CD8-positive, alpha-beta memory T cell (primary cell): ENCODE measurements around the gene SMURF2. TPM values are rescaled to one million over a fixed set of nuclear protein-coding genes. Genes with fewer than 3 reads are reported as not detected.
A peak's percentile ranks its signal among the peaks of the same experiment; 100 is the strongest.

Experiments
- CTCF ChIA-PET: fragments of 350-600 bp; sonication (Branson Sonifier 250); formaldehyde crosslinking; loops from one replicate; lab custom pipeline; 2021; ENCODE audit warnings: antibody characterized with exemption; lab: Charles Lee
- POLR2A ChIA-PET: fragments of 350-600 bp; sonication (Branson Sonifier 250); formaldehyde crosslinking; loops from one replicate; lab custom pipeline; 2021; ENCODE audit warnings: antibody characterized with exemption; lab: Charles Lee
- DNase-seq, 5 donors: peaks; one replicate each; pipeline versions ENCODE4 v3.0.0 to v3.0.0-alpha.2; 2020 to 2022; ENCODE audit warnings: mixed read lengths in 1 of 5
- H3K27ac ChIP-seq: one replicate; pipeline ENCODE4 v1.7.0; 2013; ENCODE audit warnings: low read depth, mild to moderate bottlenecking, low read length, moderate library complexity
- H3K27me3 ChIP-seq: 2 replicates; pipeline ENCODE4 v1.7.0; 2013; ENCODE audit warnings: low read length, mild to moderate bottlenecking; ENCODE audit not compliant: insufficient read depth, poor library complexity, severe bottlenecking
- H3K36me3 ChIP-seq: 2 replicates; pipeline ENCODE4 v1.7.0; 2013; ENCODE audit warnings: mild to moderate bottlenecking, low read length, moderate library complexity; ENCODE audit not compliant: insufficient read depth
- H3K4me1 ChIP-seq: 2 replicates; pipeline ENCODE4 v1.7.0; 2013; ENCODE audit warnings: mild to moderate bottlenecking, low read length, moderate library complexity; ENCODE audit not compliant: insufficient read depth
- H3K4me3 ChIP-seq: 2 replicates; pipeline ENCODE4 v1.7.0; 2013; ENCODE audit warnings: mild to moderate bottlenecking, low read length
- H3K9me3 ChIP-seq: 2 replicates; pipeline ENCODE4 v1.7.0; 2013; ENCODE audit warnings: mild to moderate bottlenecking, low read length
- H3K27ac Mint-ChIP-seq, 8 donors: one replicate each; pipeline ENCODE4 v1.8.0; 2020 to 2021; ENCODE audit warnings: mixed read lengths in 8 of 8, mild to moderate bottlenecking in 6 of 8, inconsistent platforms in 3 of 8, moderate library complexity in 3 of 8
- H3K27me3 Mint-ChIP-seq, 2 donors: one replicate each; pipeline ENCODE4 v1.8.0; 2020 to 2021; ENCODE audit warnings: mixed read lengths in 2 of 2, mild to moderate bottlenecking in 1 of 2, moderate library complexity in 1 of 2
- H3K36me3 Mint-ChIP-seq, 3 donors: one replicate each; pipeline ENCODE4 v1.8.0; 2020 to 2021; ENCODE audit warnings: mixed read lengths in 3 of 3, inconsistent platforms in 1 of 3, mild to moderate bottlenecking in 1 of 3
- H3K4me1 Mint-ChIP-seq, 3 donors: one replicate each; pipeline ENCODE4 v1.8.0; 2020 to 2021; ENCODE audit warnings: mixed read lengths in 3 of 3, inconsistent platforms in 1 of 3, mild to moderate bottlenecking in 1 of 3
- H3K4me3 Mint-ChIP-seq, 7 donors: one replicate each; pipeline ENCODE4 v1.8.0; 2020 to 2021; ENCODE audit warnings: mixed read lengths in 7 of 7, mild to moderate bottlenecking in 6 of 7, moderate library complexity in 4 of 7, inconsistent platforms in 2 of 7
- H3K9me3 Mint-ChIP-seq, 5 donors: one replicate each; pipeline ENCODE4 v1.8.0; 2020 to 2022; ENCODE audit warnings: mixed read lengths in 5 of 5, mild to moderate bottlenecking in 3 of 5, moderate library complexity in 2 of 5, inconsistent platforms in 1 of 5
- polyA plus RNA-seq: library from polyadenylated mRNA; unstranded; fragments of 300-500 nt; fragmentation: Illumina TruSeq; gene quantifications from one replicate; pipeline ENCODE4 v1.2.3, GENCODE V29; 2021
- total RNA-seq, 2 experiments: library from RNA; stranded (reverse); gene quantifications; one replicate each; pipeline ENCODE4 v1.2.3, GENCODE V29; 2021

SMURF2 gene
- total and polyA plus RNA-seq, 3 experiments from 2014 or later = 7.8 to 19.0 (median 18.9) TPM

DNA sequence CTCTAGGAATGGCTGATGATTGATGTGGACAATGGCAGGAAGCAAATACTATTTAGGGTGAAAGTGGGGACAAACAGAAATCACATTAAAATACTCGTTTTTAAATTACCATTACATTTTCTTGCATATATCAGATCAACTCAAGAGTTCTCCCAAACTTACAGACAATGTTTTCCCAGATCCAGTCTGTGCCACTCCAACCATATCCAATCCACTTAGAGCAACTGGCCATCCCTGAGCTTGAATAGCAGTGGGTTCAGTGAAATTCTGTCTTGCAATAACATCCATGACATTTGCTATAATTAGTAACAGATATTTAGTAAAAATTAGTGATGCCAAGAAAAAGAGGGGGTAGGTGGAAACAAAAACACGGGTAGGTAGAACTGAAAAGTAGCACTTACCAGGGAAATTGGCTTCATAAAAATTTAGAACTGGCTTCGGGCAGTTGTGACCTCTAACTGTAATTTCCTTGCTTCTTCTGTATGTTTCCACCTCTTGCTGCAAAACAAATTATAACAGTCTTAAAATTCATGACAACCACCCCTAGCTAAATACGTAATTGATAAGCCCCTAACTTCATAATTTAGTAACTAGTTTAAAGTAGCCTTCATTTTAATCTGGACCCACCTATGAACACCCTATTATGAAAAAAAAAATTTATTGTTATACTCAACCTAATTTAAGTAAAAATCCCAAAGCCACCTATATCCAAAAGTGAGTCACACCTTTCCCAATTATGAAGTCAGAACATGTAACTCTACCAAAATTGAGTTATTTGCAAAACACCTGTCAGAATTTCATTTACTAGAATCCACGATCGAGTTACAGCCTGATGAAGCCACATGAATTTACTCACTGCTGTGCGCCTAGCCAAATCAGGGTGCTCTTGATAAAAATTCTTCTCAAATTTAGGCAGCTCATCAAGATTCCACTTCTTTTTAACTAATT lies 158.0 kb downstream of the SMURF2 start:
- peak overlapping the region; percentile 99 to 100 (median 99) for H3K27ac Mint-ChIP-seq
- DNase-seq = peak in 1 of 5 donors; percentile 21
- POLR2A ChIA-PET = interaction anchor here (1.0 to 4.5 kb wide), 3 partner anchors 7 to 13 kb away, joined by 3 to 168 read pairs (median 18); partner anchors contain the start of gene POLG2
- peaks cover 42 to 90% (median 56%) of the 10 kb centered on the region in 3 donors for H3K36me3 Mint-ChIP-seq
- H3K9me3 Mint-ChIP-seq = peaks cover 0 to 3% (median 2%) of the 10 kb centered on the region in 5 donors
- Histone ChIP-seq H3K4me3 (peak overlapping the region; percentile 91), H3K36me3 (peaks cover 64% of the 10 kb centered on the region), H3K4me1 (peaks cover 57% of the 10 kb centered on the region), H3K27ac (peak overlapping the region; percentile 98), H3K9me3 (no peaks in the 10 kb centered on the region), H3K27me3 (no peaks in the 10 kb centered on the region)
- peak overlapping the region; percentile 96 to 100 (median 99) for H3K4me3 Mint-ChIP-seq
- H3K4me1 Mint-ChIP-seq = peaks cover 64 to 83% (median 77%) of the 10 kb centered on the region in 3 donors
- CTCF ChIA-PET = interaction anchor here (1.2 to 4.1 kb wide), 5 partner anchors 7 to 15 kb away, joined by 3 to 37 read pairs (median 4); partner anchors contain the start of gene POLG2
- H3K27me3 Mint-ChIP-seq = peaks cover 0 to 26% of the 10 kb centered on the region in 2 donors

DNA sequence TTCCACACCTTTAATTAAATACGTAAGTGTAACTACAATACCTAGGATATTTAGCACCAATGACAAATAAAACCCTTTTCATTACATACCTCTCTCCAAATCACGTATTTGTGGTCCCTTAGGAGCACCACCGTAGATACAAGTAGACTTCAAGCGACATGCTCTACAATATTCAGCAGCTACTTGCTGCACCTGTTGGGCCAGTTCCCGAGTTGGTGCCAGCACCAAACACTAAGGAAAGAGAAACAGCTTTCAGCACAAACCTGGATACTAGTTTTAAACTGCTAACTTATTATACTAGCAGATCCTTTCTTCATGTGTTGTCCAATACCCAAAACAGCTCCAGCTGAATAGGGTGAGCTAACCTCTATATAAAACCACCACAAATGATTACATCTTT lies 158.8 kb downstream of the SMURF2 start:
- H3K36me3 ChIP-seq = peaks cover 67% of the 10 kb centered on the region
- Mint-ChIP-seq H3K9me3 (peaks cover 0 to 3% (median 2%) of the 10 kb centered on the region in 5 donors), H3K4me1 (peaks cover 63 to 82% (median 77%) of the 10 kb centered on the region in 3 donors), H3K27me3 (peaks cover 0 to 27% of the 10 kb centered on the region in 2 donors), H3K4me3 (peak overlapping the region; percentile 28 to 100 (median 99)), H3K36me3 (peaks cover 42 to 92% (median 56%) of the 10 kb centered on the region in 3 donors), H3K27ac (peak overlapping the region in 7 of 8 donors; percentile 2 to 99 (median 77))
- DNase-seq = no peak
- no peak overlapping the region for H3K27ac ChIP-seq
- no peaks in the 10 kb centered on the region for H3K27me3 ChIP-seq
- no peak overlapping the region for H3K4me3 ChIP-seq
- CTCF ChIA-PET = interaction anchor here (0.6 to 1.6 kb wide), 3 partner anchors 13 to 22 kb away, joined by 3 to 4 read pairs (median 3); no protein-coding TSS in a partner anchor
- H3K9me3 ChIP-seq = no peaks in the 10 kb centered on the region
- POLR2A ChIA-PET = interaction anchor here (3.4 kb wide), 1 partner anchor 11 kb away, joined by 18 read pairs; no protein-coding TSS in a partner anchor
- H3K4me1 ChIP-seq = peaks cover 57% of the 10 kb centered on the region

DNA sequence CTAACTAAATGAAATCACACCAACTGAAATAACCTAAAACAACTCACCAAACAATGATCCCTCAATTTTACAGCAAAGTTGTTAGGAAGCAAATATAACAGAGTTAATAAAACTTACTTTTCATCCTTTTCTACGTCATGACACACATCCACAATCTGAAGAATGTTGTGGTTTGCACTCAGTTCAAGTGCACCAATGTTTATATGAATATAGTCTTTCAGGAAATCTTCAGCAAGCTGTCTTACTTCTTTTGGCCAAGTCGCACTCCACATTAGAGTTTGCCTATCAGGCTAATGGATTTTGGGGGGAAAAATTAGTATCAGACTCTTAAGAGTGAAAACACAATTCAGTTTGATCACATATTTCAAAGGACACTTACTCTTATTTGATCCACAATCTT lies 159.3 kb downstream of the SMURF2 start:
- Histone ChIP-seq H3K9me3 (no peaks in the 10 kb centered on the region), H3K36me3 (peaks cover 67% of the 10 kb centered on the region), H3K27me3 (no peaks in the 10 kb centered on the region), H3K4me1 (peaks cover 57% of the 10 kb centered on the region), H3K4me3 (no peak overlapping the region), H3K27ac (no peak overlapping the region)
- no peak for DNase-seq
- CTCF ChIA-PET = interaction anchor here (0.6 to 1.6 kb wide), 3 partner anchors 12 to 83 kb away, joined by 3 to 4 read pairs (median 4); no protein-coding TSS in a partner anchor
- H3K36me3 Mint-ChIP-seq = peaks cover 42 to 96% (median 56%) of the 10 kb centered on the region in 3 donors
- POLR2A ChIA-PET = interaction anchor here (3.4 kb wide), 1 partner anchor 10 kb away, joined by 18 read pairs; no protein-coding TSS in a partner anchor
- peak overlapping the region in 5 of 7 donors; percentile 20 to 100 (median 36) for H3K4me3 Mint-ChIP-seq
- peaks cover 0 to 27% of the 10 kb centered on the region in 2 donors for H3K27me3 Mint-ChIP-seq
- peaks cover 61 to 82% (median 77%) of the 10 kb centered on the region in 3 donors for H3K4me1 Mint-ChIP-seq
- peaks cover 0 to 3% (median 2%) of the 10 kb centered on the region in 5 donors for H3K9me3 Mint-ChIP-seq
- peak overlapping the region in 7 of 8 donors; percentile 40 to 99 (median 70) for H3K27ac Mint-ChIP-seq

DNA sequence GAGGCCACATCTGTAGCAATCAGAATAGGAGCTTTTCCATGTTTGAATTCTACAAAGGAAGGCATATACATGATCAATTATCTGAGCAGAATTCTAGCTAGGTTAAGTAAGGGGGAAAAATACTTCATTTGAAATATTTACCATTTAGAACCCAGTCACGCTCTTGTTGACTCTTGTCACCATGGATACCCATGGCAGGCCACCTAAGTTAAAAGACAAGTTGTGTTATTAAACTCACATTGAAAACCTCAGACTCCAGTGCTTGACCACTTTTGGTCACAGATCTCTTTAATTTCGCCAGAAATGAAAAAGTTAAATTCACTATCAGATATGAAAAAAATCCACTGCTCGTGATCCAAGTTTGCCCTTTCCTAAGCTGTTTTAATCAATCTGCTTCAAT lies 160.1 kb downstream of the SMURF2 start:
- peak overlapping the region in 6 of 8 donors; percentile 42 to 99 (median 72) for H3K27ac Mint-ChIP-seq
- peak overlapping the region in 5 of 7 donors; percentile 5 to 100 (median 24) for H3K4me3 Mint-ChIP-seq
- POLR2A ChIA-PET = no interaction called here
- H3K9me3 Mint-ChIP-seq = peaks cover 0 to 3% (median 2%) of the 10 kb centered on the region in 5 donors
- H3K36me3 ChIP-seq = peaks cover 67% of the 10 kb centered on the region
- no peaks in the 10 kb centered on the region for H3K27me3 ChIP-seq
- peaks cover 42 to 96% (median 54%) of the 10 kb centered on the region in 3 donors for H3K36me3 Mint-ChIP-seq
- peaks cover 61% of the 10 kb centered on the region for H3K4me1 ChIP-seq
- CTCF ChIA-PET = interaction anchor here (1.3 kb wide), 1 partner anchor 82 kb away, joined by 4 read pairs; no protein-coding TSS in a partner anchor
- no peaks in the 10 kb centered on the region for H3K9me3 ChIP-seq
- H3K4me3 ChIP-seq = no peak overlapping the region
- peak in 1 of 5 donors; percentile 20 for DNase-seq
- H3K27me3 Mint-ChIP-seq = peaks cover 0 to 32% of the 10 kb centered on the region in 2 donors
- H3K4me1 Mint-ChIP-seq = peaks cover 65 to 84% (median 80%) of the 10 kb centered on the region in 3 donors
- H3K27ac ChIP-seq = no peak overlapping the region

DNA sequence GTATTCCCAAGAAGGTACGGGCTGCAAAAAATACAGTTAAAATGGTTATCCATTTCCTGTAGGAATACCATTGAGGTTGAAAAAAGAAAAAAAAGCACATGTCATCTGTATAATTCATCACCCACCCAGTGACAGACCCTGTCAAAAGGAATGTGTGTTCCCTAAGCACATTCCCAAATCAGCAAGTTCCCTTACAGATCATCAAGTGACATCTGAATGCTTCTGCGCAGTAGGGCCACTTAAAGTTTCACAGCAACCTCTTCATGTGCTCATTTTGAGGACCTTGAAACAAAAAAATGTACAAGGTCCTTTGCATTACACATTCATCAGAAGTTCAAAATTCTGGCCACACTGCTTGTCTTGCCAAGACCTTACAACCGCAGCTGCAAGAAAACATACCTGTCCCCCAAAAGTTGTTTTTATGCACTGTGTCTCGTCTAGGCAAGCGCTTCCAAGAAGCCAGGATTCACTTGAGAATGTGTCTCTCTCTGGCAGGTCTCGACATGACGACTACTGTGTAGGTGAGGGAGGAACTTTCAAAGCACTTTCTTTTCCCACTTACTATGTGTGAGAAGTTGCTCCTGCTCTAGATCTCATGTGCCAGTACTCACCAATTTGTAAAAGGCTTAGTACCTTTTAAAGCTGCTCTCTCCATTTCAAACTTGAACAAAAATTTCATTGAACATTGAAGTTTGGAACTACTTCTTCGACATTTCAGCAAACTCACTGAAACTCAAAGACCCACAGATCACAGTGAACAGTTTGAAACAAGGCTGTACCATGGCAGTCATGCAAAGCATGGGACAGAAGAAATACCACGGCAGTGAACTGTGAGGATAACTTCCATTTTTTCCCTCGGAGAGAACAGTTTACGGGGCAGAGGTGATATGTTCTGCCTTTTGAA lies 161.0 kb downstream of the SMURF2 start:
- peak overlapping the region in 7 of 8 donors; percentile 12 to 99 (median 67) for H3K27ac Mint-ChIP-seq
- H3K4me3 ChIP-seq = no peak overlapping the region
- H3K4me3 Mint-ChIP-seq = peak overlapping the region in 6 of 7 donors; percentile 8 to 100 (median 18)
- peaks cover 66% of the 10 kb centered on the region for H3K4me1 ChIP-seq
- no peak overlapping the region for H3K27ac ChIP-seq
- H3K4me1 Mint-ChIP-seq = peaks cover 74 to 90% (median 87%) of the 10 kb centered on the region in 3 donors
- H3K27me3 ChIP-seq = no peaks in the 10 kb centered on the region
- H3K27me3 Mint-ChIP-seq = peaks cover 0 to 32% of the 10 kb centered on the region in 2 donors
- peaks cover 0 to 3% (median 0%) of the 10 kb centered on the region in 5 donors for H3K9me3 Mint-ChIP-seq
- peaks cover 67% of the 10 kb centered on the region for H3K36me3 ChIP-seq
- no peaks in the 10 kb centered on the region for H3K9me3 ChIP-seq
- DNase-seq = peak in 1 of 5 donors; percentile 19
- POLR2A ChIA-PET = no interaction called here
- CTCF ChIA-PET = interaction anchor here (1.3 kb wide), 1 partner anchor 81 kb away, joined by 4 read pairs; no protein-coding TSS in a partner anchor
- peaks cover 42 to 96% (median 54%) of the 10 kb centered on the region in 3 donors for H3K36me3 Mint-ChIP-seq

DNA sequence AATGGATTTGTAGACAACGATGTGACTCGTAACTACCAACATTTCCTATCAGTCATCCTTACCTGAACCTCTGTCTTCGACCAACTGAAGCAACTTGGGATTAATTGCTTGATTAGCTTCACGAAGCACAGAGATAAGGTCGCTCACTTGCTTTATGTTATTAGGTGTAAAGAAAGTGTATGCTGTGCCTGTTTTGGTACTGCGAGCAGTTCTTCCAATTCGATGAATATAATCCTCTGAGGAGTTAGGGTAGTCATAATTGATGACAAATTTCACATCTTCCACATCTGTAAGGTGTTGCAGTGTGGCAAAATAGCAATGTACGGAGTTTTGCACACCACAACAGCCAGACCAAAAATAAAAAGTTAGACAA lies 161.6 kb downstream of the SMURF2 start:
- H3K4me3 Mint-ChIP-seq = peak overlapping the region in 5 of 7 donors; percentile 9 to 100 (median 33)
- Histone ChIP-seq H3K27me3 (no peaks in the 10 kb centered on the region), H3K36me3 (peaks cover 67% of the 10 kb centered on the region), H3K27ac (no peak overlapping the region), H3K4me1 (peaks cover 72% of the 10 kb centered on the region), H3K4me3 (no peak overlapping the region), H3K9me3 (no peaks in the 10 kb centered on the region)
- peaks cover 42 to 92% (median 54%) of the 10 kb centered on the region in 3 donors for H3K36me3 Mint-ChIP-seq
- H3K27me3 Mint-ChIP-seq = peaks cover 0 to 28% of the 10 kb centered on the region in 2 donors
- DNase-seq = peak in 1 of 5 donors; percentile 14
- H3K4me1 Mint-ChIP-seq = peaks cover 77 to 96% (median 93%) of the 10 kb centered on the region in 3 donors
- ChIA-PET CTCF (no interaction called here), POLR2A (no interaction called here)
- H3K9me3 Mint-ChIP-seq = peaks cover 0 to under 1% (median 0%) of the 10 kb centered on the region in 5 donors
- H3K27ac Mint-ChIP-seq = peak overlapping the region in 5 of 8 donors; percentile 18 to 99 (median 44)
